ENCODE results near the gene PLA2R1.

DNA sequence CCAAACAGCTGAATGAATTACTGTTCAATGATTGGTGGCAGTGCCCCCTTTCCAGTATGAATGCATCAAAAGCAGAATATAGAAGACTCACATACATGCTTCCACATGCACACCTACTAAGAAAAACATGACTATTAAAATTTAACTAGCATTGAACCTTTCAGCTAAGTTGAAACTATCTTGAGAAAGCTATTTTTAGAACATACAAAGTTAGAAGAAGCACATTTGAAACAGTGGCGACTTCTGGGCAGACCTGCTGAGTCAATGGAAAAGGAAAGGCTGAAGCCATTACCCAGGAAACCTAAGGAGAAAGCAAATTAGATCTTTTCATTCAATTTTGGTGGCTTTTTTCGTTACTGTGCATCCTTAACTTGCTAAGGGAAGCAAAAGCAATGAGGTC lies 55.9 kb downstream of the PLA2R1 start:
- TF ChIP-seq SUZ12 (IDR thresholded peaks at IDR 0.05; ENCODE audit: unreplicated experiment) = no peak
- TF ChIP-seq CTCF (IDR thresholded peaks at IDR 0.05 in 2 of 3, conservative IDR thresholded peaks at IDR 0.05 in 1 of 3; ENCODE audit: control insufficient read depth in 2 of 3, extremely low read depth in 1 of 3, insufficient read depth in 1 of 3, low read depth in 3 of 3, low read length in 3 of 3) = no peak
- no peak for TF ChIP-seq EP300 (IDR thresholded peaks at IDR 0.05; ENCODE audit: borderline replicate concordance in 1 of 2, control insufficient read depth in 1 of 2, low read depth in 2 of 2, low read length in 2 of 2)
- no peak for TF ChIP-seq RAD51 (IDR thresholded peaks at IDR 0.05)
- no peak for TF ChIP-seq TAF1 (IDR thresholded peaks at IDR 0.05; ENCODE audit: borderline replicate concordance, low read depth, low read length)
- TF ChIP-seq BCL11A (IDR thresholded peaks at IDR 0.05; ENCODE audit: low read depth, low read length) = no peak
